ENCODE data around the gene OLA1.

The OLA1 gene

GRCh38 chr2:174088706-174089460 is 159.4 kb downstream of the OLA1 start:
- Mint-ChIP-seq H3K27ac (no peak overlapping the region), H3K9me3 (no peaks in the 10 kb centered on the region), H3K4me3 (no peak overlapping the region), H3K27me3 (no peaks in the 10 kb centered on the region), H3K4me1 (ENCODE audit: low read depth) (no peaks in the 10 kb centered on the region), H3K36me3 (ENCODE audit: low read depth) (peaks cover 32% of the 10 kb centered on the region)
- no peak for DNase-seq

- Mint-ChIP-seq H3K4me3 (no peak overlapping the region), H3K36me3 (ENCODE audit: low read depth) (peaks cover 31% of the 10 kb centered on the region), H3K27me3 (no peaks in the 10 kb centered on the region), H3K9me3 (no peaks in the 10 kb centered on the region), H3K4me1 (ENCODE audit: low read depth) (no peaks in the 10 kb centered on the region), H3K27ac (no peak overlapping the region)
- no peak for DNase-seq
These were observed 161.6 kb downstream of the OLA1 start for GRCh38 chr2:174086708-174087107.

- H3K4me3 Mint-ChIP-seq = no peak overlapping the region
- no peaks in the 10 kb centered on the region for H3K9me3 Mint-ChIP-seq
- H3K27ac Mint-ChIP-seq = no peak overlapping the region
These were observed 162.6 kb downstream of the OLA1 start for GRCh38 chr2:174085781-174086180.

GRCh38 chr2:174083843-174084458 is 164.4 kb downstream of the OLA1 start:
- H3K9me3 Mint-ChIP-seq = no peaks in the 10 kb centered on the region
- H3K4me3 Mint-ChIP-seq = no peak overlapping the region
- no peak overlapping the region for H3K27ac Mint-ChIP-seq
- DNase-seq = no peak
- peaks cover 28% of the 10 kb centered on the region for H3K36me3 Mint-ChIP-seq (ENCODE audit: low read depth)
- H3K4me1 Mint-ChIP-seq (ENCODE audit: low read depth) = no peaks in the 10 kb centered on the region
- no peaks in the 10 kb centered on the region for H3K27me3 Mint-ChIP-seq

More at GRCh38 chr2:174085781-174086180, 162.6 kb downstream of the OLA1 start:
- Mint-ChIP-seq H3K27me3 (no peaks in the 10 kb centered on the region), H3K4me1 (ENCODE audit: low read depth) (no peaks in the 10 kb centered on the region), H3K36me3 (ENCODE audit: low read depth) (peaks cover 37% of the 10 kb centered on the region)
- DNase-seq = no peak

- no peaks in the 10 kb centered on the region for H3K4me1 Mint-ChIP-seq (ENCODE audit: low read depth)
- H3K4me3 Mint-ChIP-seq = no peak overlapping the region
- H3K27me3 Mint-ChIP-seq = no peaks in the 10 kb centered on the region
- no peaks in the 10 kb centered on the region for H3K9me3 Mint-ChIP-seq
- no peak for DNase-seq
- H3K27ac Mint-ChIP-seq = no peak overlapping the region
- peaks cover 33% of the 10 kb centered on the region for H3K36me3 Mint-ChIP-seq (ENCODE audit: low read depth)
These were observed 167.6 kb downstream of the OLA1 start for GRCh38 chr2:174080672-174081121.

GRCh38 chr2:174078275-174078674 is 170.1 kb downstream of the OLA1 start:
- no peak for DNase-seq
- no peaks in the 10 kb centered on the region for H3K4me1 Mint-ChIP-seq (ENCODE audit: low read depth)
- no peaks in the 10 kb centered on the region for H3K9me3 Mint-ChIP-seq
- H3K27ac Mint-ChIP-seq = no peak overlapping the region
- H3K27me3 Mint-ChIP-seq = no peaks in the 10 kb centered on the region
- H3K36me3 Mint-ChIP-seq (ENCODE audit: low read depth) = peaks cover 53% of the 10 kb centered on the region
- no peak overlapping the region for H3K4me3 Mint-ChIP-seq

GRCh38 chr2:174076975-174077374 is 171.4 kb downstream of the OLA1 start:
- no peaks in the 10 kb centered on the region for H3K9me3 Mint-ChIP-seq
- no peak overlapping the region for H3K4me3 Mint-ChIP-seq
- DNase-seq = no peak
- H3K27me3 Mint-ChIP-seq = no peaks in the 10 kb centered on the region
- no peaks in the 10 kb centered on the region for H3K4me1 Mint-ChIP-seq (ENCODE audit: low read depth)
- H3K36me3 Mint-ChIP-seq (ENCODE audit: low read depth) = peaks cover 53% of the 10 kb centered on the region
- no peak overlapping the region for H3K27ac Mint-ChIP-seq

- H3K27me3 Mint-ChIP-seq = no peaks in the 10 kb centered on the region
- no peak overlapping the region for H3K4me3 Mint-ChIP-seq
- no peak for DNase-seq
- H3K27ac Mint-ChIP-seq = no peak overlapping the region
- no peaks in the 10 kb centered on the region for H3K9me3 Mint-ChIP-seq
- H3K36me3 Mint-ChIP-seq (ENCODE audit: low read depth) = peaks cover 44% of the 10 kb centered on the region
- no peaks in the 10 kb centered on the region for H3K4me1 Mint-ChIP-seq (ENCODE audit: low read depth)
These were observed 172.3 kb downstream of the OLA1 start for GRCh38 chr2:174076040-174076439.

- H3K4me3 Mint-ChIP-seq = no peak overlapping the region
- H3K9me3 Mint-ChIP-seq = no peaks in the 10 kb centered on the region
- DNase-seq = no peak
- no peaks in the 10 kb centered on the region for H3K27me3 Mint-ChIP-seq
- H3K36me3 Mint-ChIP-seq (ENCODE audit: low read depth) = peaks cover 37% of the 10 kb centered on the region
- no peaks in the 10 kb centered on the region for H3K4me1 Mint-ChIP-seq (ENCODE audit: low read depth)
- no peak overlapping the region for H3K27ac Mint-ChIP-seq
These were observed 173.5 kb downstream of the OLA1 start for GRCh38 chr2:174074831-174075230.

GRCh38 chr2:174072857-174073256 is 175.5 kb downstream of the OLA1 start:
- no peak overlapping the region for H3K27ac Mint-ChIP-seq
- no peaks in the 10 kb centered on the region for H3K9me3 Mint-ChIP-seq
- H3K36me3 Mint-ChIP-seq (ENCODE audit: low read depth) = peaks cover 31% of the 10 kb centered on the region
- H3K4me3 Mint-ChIP-seq = no peak overlapping the region
- H3K27me3 Mint-ChIP-seq = no peaks in the 10 kb centered on the region
- no peaks in the 10 kb centered on the region for H3K4me1 Mint-ChIP-seq (ENCODE audit: low read depth)
- no peak for DNase-seq

GRCh38 chr2:174072069-174072468 is 176.3 kb downstream of the OLA1 start:
- Mint-ChIP-seq H3K27ac (no peak overlapping the region), H3K4me3 (no peak overlapping the region), H3K27me3 (peaks cover 4% of the 10 kb centered on the region), H3K36me3 (ENCODE audit: low read depth) (peaks cover 28% of the 10 kb centered on the region), H3K4me1 (ENCODE audit: low read depth) (no peaks in the 10 kb centered on the region), H3K9me3 (no peaks in the 10 kb centered on the region)
- no peak for DNase-seq

GRCh38 chr2:174071321-174071720 is 177.0 kb downstream of the OLA1 start:
- H3K4me3 Mint-ChIP-seq = no peak overlapping the region

GRCh38 chr2:174070281-174070680 is 178.1 kb downstream of the OLA1 start:
- Mint-ChIP-seq H3K9me3 (no peaks in the 10 kb centered on the region), H3K4me1 (ENCODE audit: low read depth) (no peaks in the 10 kb centered on the region), H3K27me3 (peaks cover 8% of the 10 kb centered on the region), H3K36me3 (ENCODE audit: low read depth) (peaks cover 17% of the 10 kb centered on the region), H3K27ac (no peak overlapping the region), H3K4me3 (no peak overlapping the region)
- DNase-seq = no peak

More at GRCh38 chr2:174071321-174071720, 177.0 kb downstream of the OLA1 start:
- no peak for DNase-seq
- peaks cover 8% of the 10 kb centered on the region for H3K27me3 Mint-ChIP-seq
- no peak overlapping the region for H3K27ac Mint-ChIP-seq
- no peaks in the 10 kb centered on the region for H3K4me1 Mint-ChIP-seq (ENCODE audit: low read depth)
- peaks cover 28% of the 10 kb centered on the region for H3K36me3 Mint-ChIP-seq (ENCODE audit: low read depth)
- H3K9me3 Mint-ChIP-seq = no peaks in the 10 kb centered on the region

- H3K4me3 Mint-ChIP-seq = no peak overlapping the region
- H3K36me3 Mint-ChIP-seq (ENCODE audit: low read depth) = no peaks in the 10 kb centered on the region
- no peaks in the 10 kb centered on the region for H3K9me3 Mint-ChIP-seq
- no peak for DNase-seq
- H3K27me3 Mint-ChIP-seq = peaks cover 13% of the 10 kb centered on the region
- no peaks in the 10 kb centered on the region for H3K4me1 Mint-ChIP-seq (ENCODE audit: low read depth)
- no peak overlapping the region for H3K27ac Mint-ChIP-seq
These were observed 180.5 kb downstream of the OLA1 start for GRCh38 chr2:174067815-174068214.

- H3K4me1 Mint-ChIP-seq (ENCODE audit: low read depth) = no peaks in the 10 kb centered on the region
- H3K9me3 Mint-ChIP-seq = no peaks in the 10 kb centered on the region
- DNase-seq = no peak
- no peak overlapping the region for H3K27ac Mint-ChIP-seq
- no peaks in the 10 kb centered on the region for H3K36me3 Mint-ChIP-seq (ENCODE audit: low read depth)
- H3K4me3 Mint-ChIP-seq = no peak overlapping the region
- peaks cover 13% of the 10 kb centered on the region for H3K27me3 Mint-ChIP-seq
These were observed 181.5 kb downstream of the OLA1 start for GRCh38 chr2:174066871-174067270.
